Mesothelial cell of epicardium (in vitro differentiated cells): ENCODE results near the gene PRICKLE1. TPM values are rescaled to one million over a fixed set of nuclear protein-coding genes. Genes with fewer than 3 reads are reported as not detected.

Source experiments
- DNase-seq, 2 experiments: peaks; one replicate each; pipeline ENCODE4 v3.0.0; 2021; ENCODE audit warnings: low spot score in 2 of 2; ENCODE audit not compliant: unreplicated experiment in 2 of 2
- H3K27ac Mint-ChIP-seq: 2 replicates; pipeline ENCODE4 v1.8.0; 2021; ENCODE audit warnings: mixed read lengths
- H3K27me3 Mint-ChIP-seq: 2 replicates; pipeline ENCODE4 v1.8.0; 2021; ENCODE audit warnings: low read depth, mixed read lengths
- H3K36me3 Mint-ChIP-seq: 2 replicates; pipeline ENCODE4 v1.8.0; 2021; ENCODE audit warnings: mixed read lengths
- H3K4me1 Mint-ChIP-seq: 2 replicates; pipeline ENCODE4 v1.8.0; 2021; ENCODE audit warnings: mixed read lengths
- H3K4me3 Mint-ChIP-seq: 2 replicates; pipeline ENCODE4 v1.8.0; 2021; ENCODE audit warnings: mild to moderate bottlenecking, moderate library complexity, mixed read lengths
- H3K9me3 Mint-ChIP-seq: 2 replicates; pipeline ENCODE4 v1.8.0; 2021; ENCODE audit warnings: mixed read lengths
- total RNA-seq: library from RNA; stranded (reverse); gene quantifications from 3 replicates; pipeline ENCODE4 v1.2.1, GENCODE V29; 2021
- TF ChIP-seq, protein P1 (sequence below): fragments of 200-600 bp; sonication (generic); IDR thresholded peaks from one replicate; pipeline ENCODE4 v1.5.0; 2021; ENCODE audit warnings: antibody characterized with exemption; ENCODE audit not compliant: unreplicated experiment

PRICKLE1 gene
- total RNA-seq, 1 donor from 2014 or later = 79.4 TPM

DNA sequence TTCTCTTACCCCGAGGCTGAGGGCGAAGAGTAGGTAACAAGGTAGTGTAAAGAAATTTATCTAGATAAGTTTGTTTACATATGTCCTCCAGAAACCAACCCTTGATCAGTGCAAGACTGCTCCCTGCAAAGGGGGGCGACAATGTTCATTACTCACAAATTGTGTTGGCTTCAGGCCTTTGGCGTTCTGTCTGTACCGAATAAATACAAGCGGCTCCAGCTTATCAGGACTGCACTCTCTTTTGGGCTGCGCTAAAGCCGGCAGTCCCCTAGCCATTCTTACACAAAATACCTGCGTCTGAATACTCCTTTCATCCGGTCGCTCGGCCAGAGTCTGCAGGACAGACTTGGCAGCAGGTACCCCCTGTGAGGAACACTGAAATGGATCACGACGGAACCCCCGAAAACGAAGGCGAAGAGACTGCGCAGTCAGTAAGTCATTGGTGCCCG lies 147.2 kb downstream of the PRICKLE1 start:
- H3K9me3 Mint-ChIP-seq = peaks cover 29% of the 10 kb centered on the region
- peaks cover 60% of the 10 kb centered on the region for H3K36me3 Mint-ChIP-seq
- H3K4me1 Mint-ChIP-seq = peaks cover 17% of the 10 kb centered on the region
- no peak overlapping the region for H3K4me3 Mint-ChIP-seq
- no peak for DNase-seq
- TF ChIP-seq, protein P1, sequence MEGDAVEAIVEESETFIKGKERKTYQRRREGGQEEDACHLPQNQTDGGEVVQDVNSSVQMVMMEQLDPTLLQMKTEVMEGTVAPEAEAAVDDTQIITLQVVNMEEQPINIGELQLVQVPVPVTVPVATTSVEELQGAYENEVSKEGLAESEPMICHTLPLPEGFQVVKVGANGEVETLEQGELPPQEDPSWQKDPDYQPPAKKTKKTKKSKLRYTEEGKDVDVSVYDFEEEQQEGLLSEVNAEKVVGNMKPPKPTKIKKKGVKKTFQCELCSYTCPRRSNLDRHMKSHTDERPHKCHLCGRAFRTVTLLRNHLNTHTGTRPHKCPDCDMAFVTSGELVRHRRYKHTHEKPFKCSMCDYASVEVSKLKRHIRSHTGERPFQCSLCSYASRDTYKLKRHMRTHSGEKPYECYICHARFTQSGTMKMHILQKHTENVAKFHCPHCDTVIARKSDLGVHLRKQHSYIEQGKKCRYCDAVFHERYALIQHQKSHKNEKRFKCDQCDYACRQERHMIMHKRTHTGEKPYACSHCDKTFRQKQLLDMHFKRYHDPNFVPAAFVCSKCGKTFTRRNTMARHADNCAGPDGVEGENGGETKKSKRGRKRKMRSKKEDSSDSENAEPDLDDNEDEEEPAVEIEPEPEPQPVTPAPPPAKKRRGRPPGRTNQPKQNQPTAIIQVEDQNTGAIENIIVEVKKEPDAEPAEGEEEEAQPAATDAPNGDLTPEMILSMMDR = no peak
- no peaks in the 10 kb centered on the region for H3K27me3 Mint-ChIP-seq
- H3K27ac Mint-ChIP-seq = peak overlapping the region; percentile 79

DNA sequence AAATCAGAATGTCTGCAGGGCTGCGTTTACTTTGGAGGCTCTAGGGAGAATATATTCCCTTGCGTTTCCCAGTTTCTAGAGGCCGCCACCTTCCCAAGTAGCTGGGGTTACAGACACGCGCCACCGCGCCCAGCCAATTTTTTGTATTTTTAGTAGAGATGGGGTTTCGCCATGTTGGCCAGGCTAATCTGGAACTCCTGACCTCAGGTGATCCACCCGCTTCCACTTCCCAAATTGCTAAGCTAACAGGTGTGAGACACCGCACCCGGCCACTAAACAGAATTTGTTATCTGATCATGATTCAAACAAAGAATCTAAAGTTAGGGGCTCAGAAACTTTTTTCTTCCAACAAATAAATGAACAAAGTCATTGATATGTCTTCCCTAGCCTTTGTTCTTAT lies 148.9 kb downstream of the PRICKLE1 start:
- no peak overlapping the region for H3K27ac Mint-ChIP-seq
- H3K27me3 Mint-ChIP-seq = no peaks in the 10 kb centered on the region
- peaks cover 8% of the 10 kb centered on the region for H3K4me1 Mint-ChIP-seq
- DNase-seq = no peak
- TF ChIP-seq, protein P1 = no peak
- peaks cover 45% of the 10 kb centered on the region for H3K36me3 Mint-ChIP-seq
- H3K4me3 Mint-ChIP-seq = no peak overlapping the region
- H3K9me3 Mint-ChIP-seq = peaks cover 21% of the 10 kb centered on the region

- Mint-ChIP-seq H3K4me3 (no peak overlapping the region), H3K4me1 (peaks cover 4% of the 10 kb centered on the region), H3K36me3 (peaks cover 28% of the 10 kb centered on the region), H3K27ac (no peak overlapping the region), H3K27me3 (no peaks in the 10 kb centered on the region), H3K9me3 (peaks cover 3% of the 10 kb centered on the region)
- TF ChIP-seq, protein P1 = no peak
- no peak for DNase-seq
Observed at GRCh38 chr12:42432517-42433140, 156.9 kb downstream of the PRICKLE1 start.

DNA sequence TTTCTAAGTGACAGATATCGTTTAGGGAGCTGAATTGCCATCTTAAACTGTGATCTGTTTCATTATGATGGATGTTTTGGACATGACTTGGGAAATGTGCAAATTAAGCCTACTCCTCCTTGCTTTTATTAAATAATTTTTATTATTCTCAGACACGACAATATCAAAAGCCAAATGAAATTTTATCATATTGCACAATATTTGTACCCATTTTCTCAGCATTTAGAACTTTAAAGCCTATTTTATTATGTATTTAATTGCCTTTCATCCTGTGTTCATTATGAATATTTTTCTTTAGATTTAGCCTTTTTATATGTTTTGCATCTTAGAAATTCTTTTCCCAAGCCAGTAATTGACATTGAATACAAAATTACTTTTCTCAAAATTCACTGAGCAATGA lies 160.7 kb downstream of the PRICKLE1 start:
- Mint-ChIP-seq H3K27ac (no peak overlapping the region), H3K27me3 (no peaks in the 10 kb centered on the region), H3K4me3 (no peak overlapping the region), H3K4me1 (peaks cover 18% of the 10 kb centered on the region), H3K9me3 (peaks cover 12% of the 10 kb centered on the region), H3K36me3 (peaks cover 42% of the 10 kb centered on the region)
- no peak for DNase-seq
- TF ChIP-seq, protein P1 = no peak

- no peak overlapping the region for H3K4me3 Mint-ChIP-seq
- no peaks in the 10 kb centered on the region for H3K27me3 Mint-ChIP-seq
- no peak for DNase-seq
- H3K4me1 Mint-ChIP-seq = peaks cover 31% of the 10 kb centered on the region
- H3K9me3 Mint-ChIP-seq = peaks cover 12% of the 10 kb centered on the region
- peaks cover 28% of the 10 kb centered on the region for H3K36me3 Mint-ChIP-seq
- TF ChIP-seq, protein P1 = no peak
- peak overlapping the region; percentile 27 for H3K27ac Mint-ChIP-seq
Observed at GRCh38 chr12:42426746-42427145, 162.8 kb downstream of the PRICKLE1 start.

DNA sequence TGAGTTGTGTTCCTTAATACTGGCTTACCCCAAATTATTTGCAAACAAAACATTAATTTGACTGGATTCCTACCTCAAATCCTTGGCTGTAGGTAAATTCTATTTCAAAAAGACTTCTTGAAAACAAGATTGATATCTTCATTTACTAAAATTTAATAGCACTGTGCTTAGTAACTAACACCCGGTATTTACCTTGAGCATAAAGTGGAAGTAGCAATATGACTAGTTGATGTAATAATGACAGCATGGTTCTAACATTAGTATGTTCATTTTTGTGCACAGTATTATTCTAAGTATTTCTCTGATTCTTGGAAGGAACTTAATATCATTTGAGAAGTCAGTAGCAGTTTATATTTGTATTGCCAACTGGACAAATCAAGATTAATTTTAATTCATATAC lies 166.8 kb downstream of the PRICKLE1 start:
- H3K4me3 Mint-ChIP-seq = no peak overlapping the region
- DNase-seq = no peak
- H3K4me1 Mint-ChIP-seq = peaks cover 41% of the 10 kb centered on the region
- H3K9me3 Mint-ChIP-seq = peaks cover 11% of the 10 kb centered on the region
- peak overlapping the region; percentile 25 for H3K27ac Mint-ChIP-seq
- TF ChIP-seq, protein P1 = no peak
- H3K27me3 Mint-ChIP-seq = no peaks in the 10 kb centered on the region
- peaks cover 16% of the 10 kb centered on the region for H3K36me3 Mint-ChIP-seq
